Stimulated activated CD8-positive, alpha-beta memory T cell treated with anti-CD3 and anti-CD28 coated beads, Interleukin-15, amount 100 ng/mL, for 1 hour (primary cell): ENCODE results near the gene LRFN4.

Experiments used
- DNase-seq: peaks from one replicate; pipeline ENCODE4 v3.0.0-alpha.2; 2020; ENCODE audit warnings: low read depth

LRFN4 gene

GRCh38 chr11:66870616-66871520, 14.0 kb downstream of the LRFN4 start:
- no peak for DNase-seq

- no peak for DNase-seq
These were observed 14.6 kb downstream of the LRFN4 start for GRCh38 chr11:66871521-66871901.

- DNase-seq = no peak
These were observed 17.4 kb downstream of the LRFN4 start for GRCh38 chr11:66874232-66874631.

GRCh38 chr11:66875378-66875777, 18.5 kb downstream of the LRFN4 start:
- DNase-seq = no peak

- no peak for DNase-seq
These were observed 20.9 kb downstream of the LRFN4 start for GRCh38 chr11:66877588-66878385.

- DNase-seq = no peak
These were observed 21.6 kb downstream of the LRFN4 start for GRCh38 chr11:66878474-66878873.

- DNase-seq = no peak
These were observed 22.1 kb downstream of the LRFN4 start for GRCh38 chr11:66879000-66879399.

- DNase-seq = no peak
These were observed 22.7 kb downstream of the LRFN4 start for GRCh38 chr11:66879583-66879982.

GRCh38 chr11:66879999-66880398, 23.1 kb downstream of the LRFN4 start:
- DNase-seq = no peak

GRCh38 chr11:66880496-66881450, 23.9 kb downstream of the LRFN4 start:
- DNase-seq = no peak

GRCh38 chr11:66881451-66881835, 24.6 kb downstream of the LRFN4 start:
- DNase-seq = no peak

GRCh38 chr11:66881927-66882452, 25.1 kb downstream of the LRFN4 start:
- no peak for DNase-seq

- DNase-seq = no peak
These were observed 25.7 kb downstream of the LRFN4 start for GRCh38 chr11:66882561-66883015.

GRCh38 chr11:66883016-66883965, 26.4 kb downstream of the LRFN4 start:
- peak; percentile 40 for DNase-seq

GRCh38 chr11:66884443-66884842, 27.6 kb downstream of the LRFN4 start:
- no peak for DNase-seq

- DNase-seq = no peak
These were observed 28.6 kb downstream of the LRFN4 start for GRCh38 chr11:66885469-66885868.

- no peak for DNase-seq
These were observed 29.1 kb downstream of the LRFN4 start for GRCh38 chr11:66885950-66886440.

GRCh38 chr11:66886671-66887221, 29.9 kb downstream of the LRFN4 start:
- DNase-seq = no peak

- DNase-seq = no peak
These were observed 30.7 kb downstream of the LRFN4 start for GRCh38 chr11:66887526-66887925.

GRCh38 chr11:66888282-66888681, 31.4 kb downstream of the LRFN4 start:
- DNase-seq = no peak
